Loucy (cell line): Measurements from ENCODE around the gene LTC4S.

Experiments used
- H2AFZ ChIP-seq: fragments of 200-600 bp; sonication (generic); 2 replicates; pipeline ENCODE4 v1.6.0; 2016; ENCODE audit warnings: antibody characterized with exemption, mild to moderate bottlenecking, low read length, moderate library complexity
- H3F3A ChIP-seq: fragments of 200-600 bp; 2 replicates; pipeline ENCODE4 v1.6.0; 2016; ENCODE audit warnings: antibody characterized with exemption, low read depth, mild to moderate bottlenecking
- H3K27me3 ChIP-seq: fragments of 200-600 bp; sonication (generic); 2 replicates; pipeline ENCODE4 v1.6.1; 2014; ENCODE audit warnings: low read length, mild to moderate bottlenecking; ENCODE audit not compliant: insufficient read depth, poor library complexity, severe bottlenecking
- H3K36me3 ChIP-seq: fragments of 200-600 bp; sonication (generic); 2 replicates; pipeline ENCODE4 v1.6.1; 2016; ENCODE audit warnings: low read length; ENCODE audit not compliant: insufficient read depth
- H3K4me1 ChIP-seq: fragments of 200-600 bp; sonication (generic); 2 replicates; pipeline ENCODE4 v1.5.1; 2014; ENCODE audit warnings: low read length, mild to moderate bottlenecking; ENCODE audit not compliant: insufficient read depth, poor library complexity, severe bottlenecking
- H3K4me2 ChIP-seq: fragments of 200-600 bp; sonication (generic); 2 replicates; pipeline ENCODE4 v1.6.0; 2014; ENCODE audit warnings: antibody characterized with exemption, low read length, low read depth, mild to moderate bottlenecking; ENCODE audit not compliant: poor library complexity, severe bottlenecking
- H3K4me3 ChIP-seq: fragments of 200-600 bp; sonication (generic); 2 replicates; pipeline ENCODE4 v1.5.1; 2014; ENCODE audit warnings: low read length, mild to moderate bottlenecking, mixed read lengths; ENCODE audit not compliant: poor library complexity, severe bottlenecking
- H3K79me2 ChIP-seq: fragments of 200-600 bp; sonication (generic); 2 replicates; pipeline ENCODE4 v1.6.1; 2014; ENCODE audit warnings: low read length; ENCODE audit not compliant: insufficient read depth
- H3K9ac ChIP-seq: fragments of 200-600 bp; sonication (generic); 2 replicates; pipeline ENCODE4 v1.6.0; 2014; ENCODE audit warnings: mild to moderate bottlenecking, low read depth, low read length, moderate library complexity; ENCODE audit not compliant: poor library complexity, severe bottlenecking
- H3K9me2 ChIP-seq: fragments of 200-600 bp; sonication (generic); replicated peaks from 2 replicates; pipeline ENCODE4 v1.6.1; 2016; ENCODE audit warnings: low read depth, low read length, mixed read lengths
- H3K9me3 ChIP-seq: fragments of 200-600 bp; sonication (generic); 2 replicates; pipeline ENCODE4 v1.6.1; 2014; ENCODE audit warnings: mild to moderate bottlenecking, antibody characterized with exemption, low read length, low read depth; ENCODE audit not compliant: insufficient read depth
- H4K20me1 ChIP-seq: fragments of 200-600 bp; sonication (generic); 2 replicates; pipeline ENCODE4 v1.6.0; 2014; ENCODE audit warnings: antibody characterized with exemption, low read length, mild to moderate bottlenecking; ENCODE audit not compliant: insufficient read depth, poor library complexity, severe bottlenecking
- EZH2phosphoT487 ChIP-seq: fragments of 200-600 bp; IDR thresholded peaks from 2 replicates; pipeline ENCODE4 v1.6.1; 2018; ENCODE audit warnings: antibody characterized with exemption, mild to moderate bottlenecking, moderate library complexity, borderline replicate concordance
- TF ChIP-seq, protein P1 (sequence below): fragments of 200-600 bp; sonication (generic); conservative IDR thresholded peaks from 2 replicates; pipeline ENCODE4 v1.5.1; 2014; ENCODE audit warnings: mild to moderate bottlenecking, antibody characterized with exemption, low read length

LTC4S gene

DNA sequence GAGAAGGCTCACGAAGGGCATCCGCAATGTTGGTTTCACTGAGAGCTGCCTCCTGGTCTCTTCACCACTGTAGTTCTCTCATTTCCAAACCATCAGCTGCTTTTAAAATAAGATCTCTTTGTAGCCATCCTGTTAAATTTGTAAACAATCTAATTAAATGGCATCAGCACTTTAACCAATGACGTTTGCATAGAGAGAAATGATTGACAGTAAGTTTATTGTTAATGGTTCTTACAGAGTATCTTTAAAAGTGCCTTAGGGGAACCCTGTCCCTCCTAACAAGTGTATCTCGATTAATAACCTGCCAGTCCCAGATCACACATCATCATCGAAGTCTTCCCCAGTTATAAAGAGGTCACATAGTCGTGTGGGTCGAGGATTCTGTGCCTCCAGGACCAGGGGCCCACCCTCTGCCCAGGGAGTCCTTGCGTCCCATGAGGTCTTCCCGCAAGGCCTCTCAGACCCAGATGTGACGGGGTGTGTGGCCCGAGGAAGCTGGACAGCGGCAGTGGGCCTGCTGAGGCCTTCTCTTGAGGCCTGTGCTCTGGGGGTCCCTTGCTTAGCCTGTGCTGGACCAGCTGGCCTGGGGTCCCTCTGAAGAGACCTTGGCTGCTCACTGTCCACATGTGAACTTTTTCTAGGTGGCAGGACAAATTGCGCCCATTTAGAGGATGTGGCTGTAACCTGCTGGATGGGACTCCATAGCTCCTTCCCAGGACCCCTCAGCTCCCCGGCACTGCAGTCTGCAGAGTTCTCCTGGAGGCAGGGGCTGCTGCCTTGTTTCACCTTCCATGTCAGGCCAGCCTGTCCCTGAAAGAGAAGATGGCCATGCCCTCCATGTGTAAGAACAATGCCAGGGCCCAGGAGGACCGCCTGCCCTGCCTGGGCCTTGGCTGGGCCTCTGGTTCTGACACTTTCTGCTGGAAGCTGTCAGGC, 43.6 kb downstream of the LTC4S start:
- Histone ChIP-seq H3F3A (no peaks in the 10 kb centered on the region), H3K79me2 (no peaks in the 10 kb centered on the region), H3K4me2 (no peak overlapping the region), H3K4me3 (no peak overlapping the region), H2AFZ (no peak overlapping the region), H3K4me1 (no peaks in the 10 kb centered on the region), H4K20me1 (no peaks in the 10 kb centered on the region), H3K9me2 (no peaks in the 10 kb centered on the region), H3K27me3 (no peaks in the 10 kb centered on the region), H3K9me3 (no peaks in the 10 kb centered on the region), H3K36me3 (peaks cover 19% of the 10 kb centered on the region; the same call in 1 of the 2 replicates), H3K9ac (no peak overlapping the region)
- TF ChIP-seq, protein P1, sequence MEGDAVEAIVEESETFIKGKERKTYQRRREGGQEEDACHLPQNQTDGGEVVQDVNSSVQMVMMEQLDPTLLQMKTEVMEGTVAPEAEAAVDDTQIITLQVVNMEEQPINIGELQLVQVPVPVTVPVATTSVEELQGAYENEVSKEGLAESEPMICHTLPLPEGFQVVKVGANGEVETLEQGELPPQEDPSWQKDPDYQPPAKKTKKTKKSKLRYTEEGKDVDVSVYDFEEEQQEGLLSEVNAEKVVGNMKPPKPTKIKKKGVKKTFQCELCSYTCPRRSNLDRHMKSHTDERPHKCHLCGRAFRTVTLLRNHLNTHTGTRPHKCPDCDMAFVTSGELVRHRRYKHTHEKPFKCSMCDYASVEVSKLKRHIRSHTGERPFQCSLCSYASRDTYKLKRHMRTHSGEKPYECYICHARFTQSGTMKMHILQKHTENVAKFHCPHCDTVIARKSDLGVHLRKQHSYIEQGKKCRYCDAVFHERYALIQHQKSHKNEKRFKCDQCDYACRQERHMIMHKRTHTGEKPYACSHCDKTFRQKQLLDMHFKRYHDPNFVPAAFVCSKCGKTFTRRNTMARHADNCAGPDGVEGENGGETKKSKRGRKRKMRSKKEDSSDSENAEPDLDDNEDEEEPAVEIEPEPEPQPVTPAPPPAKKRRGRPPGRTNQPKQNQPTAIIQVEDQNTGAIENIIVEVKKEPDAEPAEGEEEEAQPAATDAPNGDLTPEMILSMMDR = no peak
- TF ChIP-seq EZH2phosphoT487 = no peak

DNA sequence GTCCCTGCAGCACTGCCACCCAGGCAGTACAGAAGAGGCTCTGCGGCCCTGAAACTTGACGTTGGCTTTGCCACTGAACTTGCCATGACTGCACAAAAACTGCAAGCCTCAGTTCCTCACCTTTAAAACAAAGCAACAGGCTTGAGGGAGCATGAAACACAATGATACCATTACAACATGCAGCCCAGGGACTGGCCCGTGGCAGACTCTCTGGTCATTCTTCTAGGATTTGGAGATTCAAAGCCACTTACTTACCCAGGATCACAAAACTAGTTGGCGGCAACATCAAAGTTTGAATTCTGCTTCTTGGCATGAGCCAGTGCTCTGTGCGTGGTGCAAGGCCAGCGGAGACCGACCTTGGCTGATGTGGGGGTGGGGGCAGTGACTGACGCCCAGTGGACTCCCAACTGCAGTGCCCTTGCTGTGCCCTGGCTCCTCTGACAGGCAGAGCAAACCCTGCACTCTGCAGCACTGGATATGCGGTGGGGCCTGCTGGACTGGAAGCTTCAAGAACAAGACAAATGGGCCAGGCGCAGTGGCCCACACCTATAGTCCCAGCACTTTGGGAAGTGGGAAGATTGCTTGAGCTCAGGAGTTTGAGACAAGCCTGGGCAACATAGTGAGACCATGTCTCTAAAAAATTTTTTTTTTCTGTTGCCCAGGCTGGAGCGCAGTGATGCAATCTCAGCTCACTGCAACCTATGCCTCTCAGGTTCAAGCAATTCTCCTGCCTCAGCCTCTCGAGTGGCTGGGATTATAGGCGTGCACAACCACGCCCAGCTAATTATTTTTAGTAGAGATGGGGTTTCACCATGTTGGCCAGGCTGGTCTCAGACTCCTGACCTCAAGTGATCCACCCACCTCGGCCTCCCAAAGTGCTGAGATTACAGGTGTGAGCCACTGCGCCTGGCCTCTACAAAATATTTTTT, 45.8 kb downstream of the LTC4S start:
- Histone ChIP-seq H3K36me3 (peaks cover 9% of the 10 kb centered on the region; the same call in 1 of the 2 replicates), H3K4me2 (no peak overlapping the region), H3F3A (no peaks in the 10 kb centered on the region)

DNA sequence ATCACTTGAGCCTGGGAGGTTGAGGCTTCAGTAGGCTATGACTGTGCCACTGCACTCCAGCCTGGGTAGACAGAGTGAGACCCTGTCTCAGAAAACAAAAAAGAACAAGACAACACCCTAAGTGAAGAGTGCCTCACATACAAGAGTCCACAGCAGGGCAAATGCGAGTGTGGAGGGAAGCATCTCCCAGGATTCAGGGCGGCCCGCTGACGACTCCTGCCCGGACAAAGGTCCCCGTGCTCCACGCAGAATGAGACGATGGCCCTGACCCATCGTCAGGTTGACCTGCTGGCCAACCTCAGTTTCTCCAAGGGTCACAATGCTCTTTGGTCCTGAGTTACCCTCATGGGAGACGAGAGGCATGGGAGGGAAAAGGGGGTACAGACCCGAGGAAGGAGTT, 46.5 kb downstream of the LTC4S start:
- Histone ChIP-seq H3K27me3 (no peaks in the 10 kb centered on the region), H2AFZ (no peak overlapping the region), H3K9ac (no peak overlapping the region), H3K9me3 (no peaks in the 10 kb centered on the region), H4K20me1 (no peaks in the 10 kb centered on the region), H3K4me2 (no peak overlapping the region), H3K79me2 (no peaks in the 10 kb centered on the region), H3K4me3 (no peak overlapping the region), H3K4me1 (no peaks in the 10 kb centered on the region), H3F3A (no peaks in the 10 kb centered on the region), H3K36me3 (peaks cover 9% of the 10 kb centered on the region; the same call in 1 of the 2 replicates), H3K9me2 (no peaks in the 10 kb centered on the region)
- TF ChIP-seq EZH2phosphoT487 = no peak
- TF ChIP-seq, protein P1 = no peak

More for the DNA sequence above, 45.8 kb downstream of the LTC4S start:
- Histone ChIP-seq H3K79me2 (no peaks in the 10 kb centered on the region), H4K20me1 (no peaks in the 10 kb centered on the region), H3K27me3 (no peaks in the 10 kb centered on the region), H3K4me1 (no peaks in the 10 kb centered on the region), H2AFZ (no peak overlapping the region), H3K9me2 (no peaks in the 10 kb centered on the region), H3K4me3 (no peak overlapping the region), H3K9ac (no peak overlapping the region), H3K9me3 (no peaks in the 10 kb centered on the region)
- TF ChIP-seq, protein P1 = no peak
- TF ChIP-seq EZH2phosphoT487 = no peak
